ENCODE data around the gene PNISR. TPM values are rescaled to one million over a fixed set of nuclear protein-coding genes. Genes with fewer than 3 reads are reported as not detected.

Gene PNISR
- polyA plus RNA-seq, 1 donor = 205 TPM

- no peaks in the 10 kb centered on the region for H3K4me1 ChIP-seq (ENCODE audit: control insufficient read depth, insufficient read depth, low read length)
- no peaks in the 10 kb centered on the region for H3K27me3 ChIP-seq (ENCODE audit: control insufficient read depth, insufficient read depth, low read length)
- H3K27ac ChIP-seq (ENCODE audit: low read length) = no peak overlapping the region
- H3K36me3 ChIP-seq (ENCODE audit: control insufficient read depth, insufficient read depth, low read length) = peaks cover 49% of the 10 kb centered on the region
- WGBS (ENCODE audit: insufficient coverage, low lambda C conversion rate) = 80% methylated on average over 1 of the region's 1 CpG
- no peak for DNase-seq
- no peak overlapping the region for H3K4me3 ChIP-seq (ENCODE audit: low read length)
- no peaks in the 10 kb centered on the region for H3K9me3 ChIP-seq (ENCODE audit: control insufficient read depth, low read depth, low read length)
These were observed 13.0 kb downstream of the PNISR start for GRCh38 chr6:99412065-99412464.

- no peak overlapping the region for H3K27ac ChIP-seq (ENCODE audit: low read length)
- H3K4me3 ChIP-seq (ENCODE audit: low read length) = no peak overlapping the region
- no peak for DNase-seq
- H3K9me3 ChIP-seq (ENCODE audit: control insufficient read depth, low read depth, low read length) = no peaks in the 10 kb centered on the region
- H3K36me3 ChIP-seq (ENCODE audit: control insufficient read depth, insufficient read depth, low read length) = peaks cover 61% of the 10 kb centered on the region
- H3K4me1 ChIP-seq (ENCODE audit: control insufficient read depth, insufficient read depth, low read length) = no peaks in the 10 kb centered on the region
- H3K27me3 ChIP-seq (ENCODE audit: control insufficient read depth, insufficient read depth, low read length) = no peaks in the 10 kb centered on the region
These were observed 15.4 kb downstream of the PNISR start for GRCh38 chr6:99409672-99410071.

- WGBS (ENCODE audit: insufficient coverage, low lambda C conversion rate) = 67% methylated on average over 3 of the region's 7 CpGs
- H3K36me3 ChIP-seq (ENCODE audit: control insufficient read depth, insufficient read depth, low read length) = peaks cover 69% of the 10 kb centered on the region
- DNase-seq = no peak
These were observed 18.0 kb downstream of the PNISR start for GRCh38 chr6:99407076-99407475.

GRCh38 chr6:99402448-99402847 is 22.7 kb downstream of the PNISR start:
- DNase-seq = no peak
- H3K27me3 ChIP-seq (ENCODE audit: control insufficient read depth, insufficient read depth, low read length) = no peaks in the 10 kb centered on the region
- no peaks in the 10 kb centered on the region for H3K9me3 ChIP-seq (ENCODE audit: control insufficient read depth, low read depth, low read length)
- no peak overlapping the region for H3K27ac ChIP-seq (ENCODE audit: low read length)
- no peak overlapping the region for H3K4me3 ChIP-seq (ENCODE audit: low read length)
- no peaks in the 10 kb centered on the region for H3K4me1 ChIP-seq (ENCODE audit: control insufficient read depth, insufficient read depth, low read length)
- WGBS (ENCODE audit: insufficient coverage, low lambda C conversion rate) = 97% methylated on average over 5 of the region's 5 CpGs
- peaks cover 60% of the 10 kb centered on the region for H3K36me3 ChIP-seq (ENCODE audit: control insufficient read depth, insufficient read depth, low read length)

More at GRCh38 chr6:99407076-99407475, 18.0 kb downstream of the PNISR start:
- no peak overlapping the region for H3K27ac ChIP-seq (ENCODE audit: low read length)
- no peaks in the 10 kb centered on the region for H3K27me3 ChIP-seq (ENCODE audit: control insufficient read depth, insufficient read depth, low read length)
- no peak overlapping the region for H3K4me3 ChIP-seq (ENCODE audit: low read length)
- H3K9me3 ChIP-seq (ENCODE audit: control insufficient read depth, low read depth, low read length) = no peaks in the 10 kb centered on the region
- no peaks in the 10 kb centered on the region for H3K4me1 ChIP-seq (ENCODE audit: control insufficient read depth, insufficient read depth, low read length)

GRCh38 chr6:99397287-99397686 is 27.8 kb downstream of the PNISR start:
- Histone ChIP-seq H3K36me3 (ENCODE audit: control insufficient read depth, insufficient read depth, low read length) (peaks cover 20% of the 10 kb centered on the region), H3K4me3 (ENCODE audit: low read length) (no peak overlapping the region), H3K4me1 (ENCODE audit: control insufficient read depth, insufficient read depth, low read length) (peaks cover 3% of the 10 kb centered on the region), H3K27ac (ENCODE audit: low read length) (no peak overlapping the region), H3K27me3 (ENCODE audit: control insufficient read depth, insufficient read depth, low read length) (no peaks in the 10 kb centered on the region), H3K9me3 (ENCODE audit: control insufficient read depth, low read depth, low read length) (no peaks in the 10 kb centered on the region)
- no CpG with 5 or more reads among the region's 1 CpG for WGBS (ENCODE audit: insufficient coverage, low lambda C conversion rate)
- DNase-seq = no peak

- no CpG with 5 or more reads among the region's 56 CpGs for WGBS (ENCODE audit: insufficient coverage, low lambda C conversion rate)
- H3K4me3 ChIP-seq (ENCODE audit: low read length) = peak within 1 kb of the TSS; percentile 68
- H3K27me3 ChIP-seq (ENCODE audit: control insufficient read depth, insufficient read depth, low read length) = no peaks in the 10 kb centered on the region
- peak; percentile 54 to 83 for DNase-seq
- H3K27ac ChIP-seq (ENCODE audit: low read length) = peak within 1 kb of the TSS; percentile 54
- no peaks in the 10 kb centered on the region for H3K36me3 ChIP-seq (ENCODE audit: control insufficient read depth, insufficient read depth, low read length)
- H3K9me3 ChIP-seq (ENCODE audit: control insufficient read depth, low read depth, low read length) = no peaks in the 10 kb centered on the region
- H3K4me1 ChIP-seq (ENCODE audit: control insufficient read depth, insufficient read depth, low read length) = peaks cover 3% of the 10 kb centered on the region
These were observed 31.2 kb downstream of the PNISR start, which contains the start of gene COQ3 for GRCh38 chr6:99393698-99394531. Gene COQ3, minus strand, starts transcription at chr6:99394195. Its CDS starts 16 bp downstream, at chr6:99394179.

GRCh38 chr6:99393366-99393697 is 31.8 kb downstream of the PNISR start:
- no peaks in the 10 kb centered on the region for H3K9me3 ChIP-seq (ENCODE audit: control insufficient read depth, low read depth, low read length)
- peak overlapping the region; percentile 68 for H3K4me3 ChIP-seq (ENCODE audit: low read length)
- no peaks in the 10 kb centered on the region for H3K27me3 ChIP-seq (ENCODE audit: control insufficient read depth, insufficient read depth, low read length)
- no peak for DNase-seq
- H3K36me3 ChIP-seq (ENCODE audit: control insufficient read depth, insufficient read depth, low read length) = no peaks in the 10 kb centered on the region
- 40% methylated on average over 1 of the region's 2 CpGs for WGBS (ENCODE audit: insufficient coverage, low lambda C conversion rate)
- peaks cover 3% of the 10 kb centered on the region for H3K4me1 ChIP-seq (ENCODE audit: control insufficient read depth, insufficient read depth, low read length)
- no peak overlapping the region for H3K27ac ChIP-seq (ENCODE audit: low read length)

- Histone ChIP-seq H3K4me1 (ENCODE audit: control insufficient read depth, insufficient read depth, low read length) (peaks cover 3% of the 10 kb centered on the region), H3K4me3 (ENCODE audit: low read length) (no peak overlapping the region), H3K9me3 (ENCODE audit: control insufficient read depth, low read depth, low read length) (no peaks in the 10 kb centered on the region), H3K27ac (ENCODE audit: low read length) (no peak overlapping the region), H3K36me3 (ENCODE audit: control insufficient read depth, insufficient read depth, low read length) (no peaks in the 10 kb centered on the region), H3K27me3 (ENCODE audit: control insufficient read depth, insufficient read depth, low read length) (no peaks in the 10 kb centered on the region)
- 90% methylated on average over 2 of the region's 3 CpGs for WGBS (ENCODE audit: insufficient coverage, low lambda C conversion rate)
- no peak for DNase-seq
These were observed 34.2 kb downstream of the PNISR start for GRCh38 chr6:99390896-99391295.

GRCh38 chr6:99384507-99384906 is 40.6 kb downstream of the PNISR start:
- Histone ChIP-seq H3K4me1 (ENCODE audit: control insufficient read depth, insufficient read depth, low read length) (no peaks in the 10 kb centered on the region), H3K27me3 (ENCODE audit: control insufficient read depth, insufficient read depth, low read length) (no peaks in the 10 kb centered on the region), H3K4me3 (ENCODE audit: low read length) (no peak overlapping the region), H3K9me3 (ENCODE audit: control insufficient read depth, low read depth, low read length) (no peaks in the 10 kb centered on the region), H3K27ac (ENCODE audit: low read length) (no peak overlapping the region), H3K36me3 (ENCODE audit: control insufficient read depth, insufficient read depth, low read length) (no peaks in the 10 kb centered on the region)
- WGBS (ENCODE audit: insufficient coverage, low lambda C conversion rate) = no CpG with 5 or more reads among the region's 3 CpGs
- DNase-seq = peak in 1 of 2 donors; percentile 7

- H3K27ac ChIP-seq (ENCODE audit: low read length) = no peak overlapping the region
- DNase-seq = no peak
These were observed 46.5 kb downstream of the PNISR start for GRCh38 chr6:99378636-99379035.

GRCh38 chr6:99369533-99369932 is 55.6 kb downstream of the PNISR start:
- Histone ChIP-seq H3K36me3 (ENCODE audit: control insufficient read depth, insufficient read depth, low read length) (peaks cover 2% of the 10 kb centered on the region), H3K4me1 (ENCODE audit: control insufficient read depth, insufficient read depth, low read length) (no peaks in the 10 kb centered on the region), H3K4me3 (ENCODE audit: low read length) (no peak overlapping the region), H3K27me3 (ENCODE audit: control insufficient read depth, insufficient read depth, low read length) (no peaks in the 10 kb centered on the region), H3K27ac (ENCODE audit: low read length) (no peak overlapping the region), H3K9me3 (ENCODE audit: control insufficient read depth, low read depth, low read length) (no peaks in the 10 kb centered on the region)
- DNase-seq = no peak

More at GRCh38 chr6:99378636-99379035, 46.5 kb downstream of the PNISR start:
- Histone ChIP-seq H3K4me3 (ENCODE audit: low read length) (no peak overlapping the region), H3K4me1 (ENCODE audit: control insufficient read depth, insufficient read depth, low read length) (no peaks in the 10 kb centered on the region), H3K36me3 (ENCODE audit: control insufficient read depth, insufficient read depth, low read length) (no peaks in the 10 kb centered on the region), H3K9me3 (ENCODE audit: control insufficient read depth, low read depth, low read length) (no peaks in the 10 kb centered on the region), H3K27me3 (ENCODE audit: control insufficient read depth, insufficient read depth, low read length) (no peaks in the 10 kb centered on the region)

Data from large intestine (tissue), 3 donors.